ENCODE results near the gene GALNT15. TPM values are rescaled to one million over a fixed set of nuclear protein-coding genes. Genes with fewer than 3 reads are reported as not detected.

Gene GALNT15
- total and polyA plus RNA-seq, 4 donors, result under 0.01 to 2.8 (median 1.3) TPM

GRCh38 chr3:16251316-16252085, 77.0 kb downstream of the GALNT15 start:
- no peak overlapping the region for H3K4me3 ChIP-seq (ENCODE audit: low read depth in 1 of 3, low read length in 3 of 3)
- WGBS, result 77% methylated on average over 9 of the region's 9 CpGs
- H3K36me3 ChIP-seq (ENCODE audit: control insufficient read depth in 4 of 4, insufficient read depth in 3 of 4, low read depth in 1 of 4, low read length in 3 of 4), result no peaks in the 10 kb centered on the region
- no peak for DNase-seq (ENCODE audit: low spot score)
- peaks cover 0 to 26% (median 18%) of the 10 kb centered on the region in 4 donors for H3K4me1 ChIP-seq (ENCODE audit: control insufficient read depth in 4 of 4, insufficient read depth in 4 of 4, low read length in 3 of 4)
- no peaks in the 10 kb centered on the region for H3K27me3 ChIP-seq (ENCODE audit: control insufficient read depth in 4 of 4, insufficient read depth in 4 of 4, low read length in 3 of 4)
- TF ChIP-seq JUND (IDR thresholded peaks at IDR 0.05) (no peak), RXRA (IDR thresholded peaks at IDR 0.05) (no peak), HNF4A (conservative IDR thresholded peaks at IDR 0.05) (no peak), YY1 (IDR thresholded peaks at IDR 0.05) (no peak), TAF1 (conservative IDR thresholded peaks at IDR 0.05) (no peak), NR2F2 (IDR thresholded peaks at IDR 0.05) (no peak)
- TF ChIP-seq, protein P1, sequence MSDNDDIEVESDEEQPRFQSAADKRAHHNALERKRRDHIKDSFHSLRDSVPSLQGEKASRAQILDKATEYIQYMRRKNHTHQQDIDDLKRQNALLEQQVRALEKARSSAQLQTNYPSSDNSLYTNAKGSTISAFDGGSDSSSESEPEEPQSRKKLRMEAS (IDR thresholded peaks at IDR 0.05), result no peak
- TF ChIP-seq, protein P2, sequence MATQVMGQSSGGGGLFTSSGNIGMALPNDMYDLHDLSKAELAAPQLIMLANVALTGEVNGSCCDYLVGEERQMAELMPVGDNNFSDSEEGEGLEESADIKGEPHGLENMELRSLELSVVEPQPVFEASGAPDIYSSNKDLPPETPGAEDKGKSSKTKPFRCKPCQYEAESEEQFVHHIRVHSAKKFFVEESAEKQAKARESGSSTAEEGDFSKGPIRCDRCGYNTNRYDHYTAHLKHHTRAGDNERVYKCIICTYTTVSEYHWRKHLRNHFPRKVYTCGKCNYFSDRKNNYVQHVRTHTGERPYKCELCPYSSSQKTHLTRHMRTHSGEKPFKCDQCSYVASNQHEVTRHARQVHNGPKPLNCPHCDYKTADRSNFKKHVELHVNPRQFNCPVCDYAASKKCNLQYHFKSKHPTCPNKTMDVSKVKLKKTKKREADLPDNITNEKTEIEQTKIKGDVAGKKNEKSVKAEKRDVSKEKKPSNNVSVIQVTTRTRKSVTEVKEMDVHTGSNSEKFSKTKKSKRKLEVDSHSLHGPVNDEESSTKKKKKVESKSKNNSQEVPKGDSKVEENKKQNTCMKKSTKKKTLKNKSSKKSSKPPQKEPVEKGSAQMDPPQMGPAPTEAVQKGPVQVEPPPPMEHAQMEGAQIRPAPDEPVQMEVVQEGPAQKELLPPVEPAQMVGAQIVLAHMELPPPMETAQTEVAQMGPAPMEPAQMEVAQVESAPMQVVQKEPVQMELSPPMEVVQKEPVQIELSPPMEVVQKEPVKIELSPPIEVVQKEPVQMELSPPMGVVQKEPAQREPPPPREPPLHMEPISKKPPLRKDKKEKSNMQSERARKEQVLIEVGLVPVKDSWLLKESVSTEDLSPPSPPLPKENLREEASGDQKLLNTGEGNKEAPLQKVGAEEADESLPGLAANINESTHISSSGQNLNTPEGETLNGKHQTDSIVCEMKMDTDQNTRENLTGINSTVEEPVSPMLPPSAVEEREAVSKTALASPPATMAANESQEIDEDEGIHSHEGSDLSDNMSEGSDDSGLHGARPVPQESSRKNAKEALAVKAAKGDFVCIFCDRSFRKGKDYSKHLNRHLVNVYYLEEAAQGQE (IDR thresholded peaks at IDR 0.05), result no peak
- TF ChIP-seq, protein P3, sequence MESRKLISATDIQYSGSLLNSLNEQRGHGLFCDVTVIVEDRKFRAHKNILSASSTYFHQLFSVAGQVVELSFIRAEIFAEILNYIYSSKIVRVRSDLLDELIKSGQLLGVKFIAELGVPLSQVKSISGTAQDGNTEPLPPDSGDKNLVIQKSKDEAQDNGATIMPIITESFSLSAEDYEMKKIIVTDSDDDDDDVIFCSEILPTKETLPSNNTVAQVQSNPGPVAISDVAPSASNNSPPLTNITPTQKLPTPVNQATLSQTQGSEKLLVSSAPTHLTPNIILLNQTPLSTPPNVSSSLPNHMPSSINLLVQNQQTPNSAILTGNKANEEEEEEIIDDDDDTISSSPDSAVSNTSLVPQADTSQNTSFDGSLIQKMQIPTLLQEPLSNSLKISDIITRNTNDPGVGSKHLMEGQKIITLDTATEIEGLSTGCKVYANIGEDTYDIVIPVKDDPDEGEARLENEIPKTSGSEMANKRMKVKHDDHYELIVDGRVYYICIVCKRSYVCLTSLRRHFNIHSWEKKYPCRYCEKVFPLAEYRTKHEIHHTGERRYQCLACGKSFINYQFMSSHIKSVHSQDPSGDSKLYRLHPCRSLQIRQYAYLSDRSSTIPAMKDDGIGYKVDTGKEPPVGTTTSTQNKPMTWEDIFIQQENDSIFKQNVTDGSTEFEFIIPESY (IDR thresholded peaks at IDR 0.05), result no peak
- TF ChIP-seq, protein P4, sequence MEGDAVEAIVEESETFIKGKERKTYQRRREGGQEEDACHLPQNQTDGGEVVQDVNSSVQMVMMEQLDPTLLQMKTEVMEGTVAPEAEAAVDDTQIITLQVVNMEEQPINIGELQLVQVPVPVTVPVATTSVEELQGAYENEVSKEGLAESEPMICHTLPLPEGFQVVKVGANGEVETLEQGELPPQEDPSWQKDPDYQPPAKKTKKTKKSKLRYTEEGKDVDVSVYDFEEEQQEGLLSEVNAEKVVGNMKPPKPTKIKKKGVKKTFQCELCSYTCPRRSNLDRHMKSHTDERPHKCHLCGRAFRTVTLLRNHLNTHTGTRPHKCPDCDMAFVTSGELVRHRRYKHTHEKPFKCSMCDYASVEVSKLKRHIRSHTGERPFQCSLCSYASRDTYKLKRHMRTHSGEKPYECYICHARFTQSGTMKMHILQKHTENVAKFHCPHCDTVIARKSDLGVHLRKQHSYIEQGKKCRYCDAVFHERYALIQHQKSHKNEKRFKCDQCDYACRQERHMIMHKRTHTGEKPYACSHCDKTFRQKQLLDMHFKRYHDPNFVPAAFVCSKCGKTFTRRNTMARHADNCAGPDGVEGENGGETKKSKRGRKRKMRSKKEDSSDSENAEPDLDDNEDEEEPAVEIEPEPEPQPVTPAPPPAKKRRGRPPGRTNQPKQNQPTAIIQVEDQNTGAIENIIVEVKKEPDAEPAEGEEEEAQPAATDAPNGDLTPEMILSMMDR (IDR thresholded peaks at IDR 0.05; ENCODE audit: low read depth, low read length, missing input control), result no peak
- TF ChIP-seq, protein P5, sequence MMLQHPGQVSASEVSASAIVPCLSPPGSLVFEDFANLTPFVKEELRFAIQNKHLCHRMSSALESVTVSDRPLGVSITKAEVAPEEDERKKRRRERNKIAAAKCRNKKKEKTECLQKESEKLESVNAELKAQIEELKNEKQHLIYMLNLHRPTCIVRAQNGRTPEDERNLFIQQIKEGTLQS (IDR thresholded peaks at IDR 0.05), result no peak
- H3K27ac ChIP-seq (ENCODE audit: low read depth in 1 of 2, low read length in 2 of 2), result no peak overlapping the region
- H3K9me3 ChIP-seq (ENCODE audit: control insufficient read depth in 4 of 4, low read length in 3 of 4), result no peaks in the 10 kb centered on the region
- H3K9ac ChIP-seq (ENCODE audit: low read depth in 1 of 2, low read length in 2 of 2), result no peak overlapping the region

GRCh38 chr3:16252243-16252978, 77.9 kb downstream of the GALNT15 start:
- no peaks in the 10 kb centered on the region for H3K27me3 ChIP-seq (ENCODE audit: control insufficient read depth in 4 of 4, insufficient read depth in 4 of 4, low read length in 3 of 4)
- TF ChIP-seq FOXA1 (IDR thresholded peaks at IDR 0.05) (no peak), SP1 (IDR thresholded peaks at IDR 0.05) (peak; percentile 45), HNF4A (conservative IDR thresholded peaks at IDR 0.05) (peak; percentile 44 to 75), JUND (IDR thresholded peaks at IDR 0.05) (no peak), RXRA (IDR thresholded peaks at IDR 0.05) (no peak), FOXA2 (IDR thresholded peaks at IDR 0.05) (no peak)
- TF ChIP-seq, protein P4 (IDR thresholded peaks at IDR 0.05; ENCODE audit: low read depth, low read length, missing input control), result no peak
- H3K9me3 ChIP-seq (ENCODE audit: control insufficient read depth in 4 of 4, low read length in 3 of 4), result no peaks in the 10 kb centered on the region
- DNase-seq (ENCODE audit: low spot score), result no peak
- no peak overlapping the region for H3K9ac ChIP-seq (ENCODE audit: low read depth in 1 of 2, low read length in 2 of 2)
- peaks cover 0 to 25% (median 18%) of the 10 kb centered on the region in 4 donors for H3K4me1 ChIP-seq (ENCODE audit: control insufficient read depth in 4 of 4, insufficient read depth in 4 of 4, low read length in 3 of 4)
- 54% methylated on average over 7 of the region's 7 CpGs for WGBS
- no peak overlapping the region for H3K27ac ChIP-seq (ENCODE audit: low read depth in 1 of 2, low read length in 2 of 2)
- no peaks in the 10 kb centered on the region for H3K36me3 ChIP-seq (ENCODE audit: control insufficient read depth in 4 of 4, insufficient read depth in 3 of 4, low read depth in 1 of 4, low read length in 3 of 4)
- H3K4me3 ChIP-seq (ENCODE audit: low read depth in 1 of 3, low read length in 3 of 3), result no peak overlapping the region

All from liver (tissue), 9 donors.